GM19324 (cell line): ENCODE results near the gene MBTPS1.

Experiments used
- ATAC-seq: cut with Tn5 transposase; IDR thresholded peaks from one replicate; pipeline ENCODE4 v1.9.1; 2021; ENCODE audit warnings: mild to moderate bottlenecking, moderate library complexity; ENCODE audit not compliant: unreplicated experiment, low FRiP score

The MBTPS1 gene

GRCh38 chr16:84015399-84015798 lies 101.3 kb downstream of the MBTPS1 start:
- no peak for ATAC-seq

GRCh38 chr16:84014570-84015327 lies 102.0 kb downstream of the MBTPS1 start:
- no peak for ATAC-seq

GRCh38 chr16:84013787-84014569 lies 102.8 kb downstream of the MBTPS1 start:
- ATAC-seq: no peak

- no peak for ATAC-seq
Observed at GRCh38 chr16:84009282-84009681, 107.5 kb downstream of the MBTPS1 start.

- no peak for ATAC-seq
Observed at GRCh38 chr16:84007965-84008364, 108.8 kb downstream of the MBTPS1 start.

- no peak for ATAC-seq
Observed at GRCh38 chr16:84007520-84007919, 109.2 kb downstream of the MBTPS1 start.

GRCh38 chr16:84005391-84005790 lies 111.4 kb downstream of the MBTPS1 start:
- no peak for ATAC-seq

- ATAC-seq: no peak
Observed at GRCh38 chr16:84004442-84004841, 112.3 kb downstream of the MBTPS1 start.
